ENCODE data around the gene FAT1. TPM values are rescaled to one million over a fixed set of nuclear protein-coding genes. Genes with fewer than 3 reads are reported as not detected.

Gene FAT1
- total and polyA plus RNA-seq, 9 of the 15 experiments (the other 6 are each of a cell fraction or from before 2014, with no cell fraction given): 6.0 to 38.4 (median 21.4) TPM

DNA sequence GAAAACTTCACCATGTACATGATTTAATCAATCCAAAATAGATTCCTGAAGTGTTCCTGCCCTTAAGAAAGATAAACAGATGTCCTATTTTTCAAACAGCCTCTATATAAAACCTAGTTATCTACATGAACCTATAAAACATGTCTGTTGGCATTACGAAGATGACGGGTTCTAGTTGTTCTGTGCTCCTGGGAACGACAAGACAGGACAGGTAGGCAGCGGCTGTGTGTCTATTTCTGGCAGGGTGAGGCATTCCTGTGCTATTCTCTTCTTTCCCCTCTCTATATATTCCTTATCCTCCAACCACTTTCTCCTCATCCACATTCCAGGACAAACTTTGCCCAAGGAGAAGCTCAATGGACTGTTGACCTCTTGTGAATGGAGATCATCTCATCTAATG, 6.1 kb downstream of the FAT1 start:
- BruUV-seq (replicated peaks): no TSS peak
- no peak for DNase-seq (ENCODE audit: extremely low read depth in 1 of 4, low spot score in 3 of 4)
- in situ Hi-C loops (cut with MboI) (no loop called here), intact Hi-C loops (cut with micrococcal nuclease) (no loop called here)
- no peak overlapping the region for H3K27ac ChIP-seq (ENCODE audit: extremely low read depth, low read depth, low read length)
- FAIRE-seq: no peak
- no peak for TF ChIP-seq TBP (optimal IDR thresholded peaks at IDR 0.05; ENCODE audit: low read depth, low read length)
- no peak for TF ChIP-seq RBM15 (IDR thresholded peaks at IDR 0.05; ENCODE audit: insufficient read depth, low read length)
- no peak for TF ChIP-seq NFRKB (IDR thresholded peaks at IDR 0.05; ENCODE audit: low read depth)
- no peak for TF ChIP-seq HDGF (IDR thresholded peaks at IDR 0.05)
- no peak for TF ChIP-seq CTCF (IDR thresholded peaks at IDR 0.05 in 2 of 3, conservative IDR thresholded peaks at IDR 0.05 in 1 of 3; ENCODE audit: insufficient read depth in 2 of 3, low read depth in 1 of 3, low read length in 3 of 3)
- no peak for TF ChIP-seq MAZ (CRISPR knock-in tag; conservative IDR thresholded peaks at IDR 0.05 in 1 of 2, IDR thresholded peaks at IDR 0.05 in 1 of 2)
- TF ChIP-seq CBX1 (IDR thresholded peaks at IDR 0.05; ENCODE audit: low read depth): no peak
- TF ChIP-seq SMARCB1 (IDR thresholded peaks at IDR 0.05; ENCODE audit: insufficient read length, low read depth): no peak
- TF ChIP-seq SIRT6 (IDR thresholded peaks at IDR 0.05; ENCODE audit: low read depth, low read length): no peak
- TF ChIP-seq ZNF253 (CRISPR knock-in tag; conservative IDR thresholded peaks at IDR 0.05): no peak
- no peak for TF ChIP-seq RAD21 (CRISPR knock-in tag; conservative IDR thresholded peaks at IDR 0.05 in 1 of 2, IDR thresholded peaks at IDR 0.05 in 1 of 2)
- TF ChIP-seq HNRNPLL (IDR thresholded peaks at IDR 0.05; ENCODE audit: low read depth, low read length, poor library complexity, severe bottlenecking): no peak
- TF ChIP-seq, protein P1, sequence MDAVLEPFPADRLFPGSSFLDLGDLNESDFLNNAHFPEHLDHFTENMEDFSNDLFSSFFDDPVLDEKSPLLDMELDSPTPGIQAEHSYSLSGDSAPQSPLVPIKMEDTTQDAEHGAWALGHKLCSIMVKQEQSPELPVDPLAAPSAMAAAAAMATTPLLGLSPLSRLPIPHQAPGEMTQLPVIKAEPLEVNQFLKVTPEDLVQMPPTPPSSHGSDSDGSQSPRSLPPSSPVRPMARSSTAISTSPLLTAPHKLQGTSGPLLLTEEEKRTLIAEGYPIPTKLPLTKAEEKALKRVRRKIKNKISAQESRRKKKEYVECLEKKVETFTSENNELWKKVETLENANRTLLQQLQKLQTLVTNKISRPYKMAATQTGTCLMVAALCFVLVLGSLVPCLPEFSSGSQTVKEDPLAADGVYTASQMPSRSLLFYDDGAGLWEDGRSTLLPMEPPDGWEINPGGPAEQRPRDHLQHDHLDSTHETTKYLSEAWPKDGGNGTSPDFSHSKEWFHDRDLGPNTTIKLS (IDR thresholded peaks at IDR 0.05; ENCODE audit: borderline replicate concordance, low read depth): no peak
- no peak for TF ChIP-seq PTBP1 (IDR thresholded peaks at IDR 0.05; ENCODE audit: low read depth, low read length)
- TF ChIP-seq ZNF232 (CRISPR knock-in tag; IDR thresholded peaks at IDR 0.05): no peak
- no peak for TF ChIP-seq DNMT1 (IDR thresholded peaks at IDR 0.05)
- TF ChIP-seq HNRNPUL1 (IDR thresholded peaks at IDR 0.05; ENCODE audit: low read length): no peak
- TF ChIP-seq CXXC5 (CRISPR knock-in tag; IDR thresholded peaks at IDR 0.05): no peak
- no peak overlapping the region for H3K4me2 ChIP-seq (ENCODE audit: insufficient read depth, low read length)
- H2AFZ ChIP-seq (ENCODE audit: low read depth, low read length): no peak overlapping the region
- ATAC-seq: no peak
- no peak overlapping the region for H3K9ac ChIP-seq (ENCODE audit: insufficient read depth in 1 of 2, low read depth in 2 of 2, low read length in 2 of 2)
- ChIA-PET CTCF (ENCODE audit: low intra/inter-chr PET ratio) (no interaction called here), POLR2A (interaction anchor here (0.6 kb wide), 1 partner anchor 102 kb away, joined by 3 read pairs; no protein-coding TSS in a partner anchor)
- WGBS (ENCODE audit: insufficient coverage, low coverage, missing lambda C conversion rate): 57% methylated on average over 4 of the region's 4 CpGs
- H3K36me3 ChIP-seq (ENCODE audit: control insufficient read depth, insufficient read depth, low read length): no peaks in the 10 kb centered on the region
- peaks cover 13% of the 10 kb centered on the region; the same call in 2 of the 3 replicates for H3K79me2 ChIP-seq (ENCODE audit: control insufficient read depth, insufficient read depth, low read length)
- 0 out of 5 replicates have a peak, but pooled peaks cover 0 to 2% of the 10 kb centered on the region in 2 experiments for H3K27me3 ChIP-seq (ENCODE audit: control insufficient read depth in 2 of 2, insufficient read depth in 2 of 2, low read length in 2 of 2)
- no peaks in the 10 kb centered on the region for H3K9me1 ChIP-seq (ENCODE audit: control insufficient read depth, insufficient read depth, low read length)
- no peaks in the 10 kb centered on the region for H4K20me1 ChIP-seq (replicated peaks; ENCODE audit: control insufficient read depth, insufficient read depth, low read length)
- no peaks in the 10 kb centered on the region for H3K4me1 ChIP-seq (replicated peaks in 1 of 2; ENCODE audit: control insufficient read depth in 2 of 2, insufficient read depth in 2 of 2, low read length in 2 of 2)
- H3K4me3 ChIP-seq: no peak overlapping the region
- peaks cover 14% of the 10 kb centered on the region for H3K9me3 ChIP-seq (replicated peaks; ENCODE audit: control insufficient read depth, insufficient read depth, low read depth, low read length)
